Coronary artery (tissue), 2 donors: ENCODE results near the gene NPPA.
A peak's percentile ranks its signal among the peaks of the same experiment; 100 is the strongest.

Experiments used
- DNase-seq: peaks from one replicate; pipeline ENCODE4 v3.0.0-alpha.2; 2017; ENCODE audit warnings: low spot score
- H3K27ac ChIP-seq, 2 donors: fragments of 200-600 bp; sonication (generic); one replicate each; pipeline ENCODE4 v1.5.1; 2016 to 2019
- H3K4me3 ChIP-seq: fragments of 200-600 bp; sonication (generic); 2 replicates; pipeline ENCODE4 v1.5.1; 2016; ENCODE audit warnings: mild to moderate bottlenecking, moderate library complexity
- TF ChIP-seq, protein P1 (sequence below): fragments of 200-600 bp; sonication (generic); IDR thresholded peaks from one replicate; pipeline ENCODE4 v1.5.1; 2019; ENCODE audit warnings: antibody characterized with exemption

Gene NPPA

DNA sequence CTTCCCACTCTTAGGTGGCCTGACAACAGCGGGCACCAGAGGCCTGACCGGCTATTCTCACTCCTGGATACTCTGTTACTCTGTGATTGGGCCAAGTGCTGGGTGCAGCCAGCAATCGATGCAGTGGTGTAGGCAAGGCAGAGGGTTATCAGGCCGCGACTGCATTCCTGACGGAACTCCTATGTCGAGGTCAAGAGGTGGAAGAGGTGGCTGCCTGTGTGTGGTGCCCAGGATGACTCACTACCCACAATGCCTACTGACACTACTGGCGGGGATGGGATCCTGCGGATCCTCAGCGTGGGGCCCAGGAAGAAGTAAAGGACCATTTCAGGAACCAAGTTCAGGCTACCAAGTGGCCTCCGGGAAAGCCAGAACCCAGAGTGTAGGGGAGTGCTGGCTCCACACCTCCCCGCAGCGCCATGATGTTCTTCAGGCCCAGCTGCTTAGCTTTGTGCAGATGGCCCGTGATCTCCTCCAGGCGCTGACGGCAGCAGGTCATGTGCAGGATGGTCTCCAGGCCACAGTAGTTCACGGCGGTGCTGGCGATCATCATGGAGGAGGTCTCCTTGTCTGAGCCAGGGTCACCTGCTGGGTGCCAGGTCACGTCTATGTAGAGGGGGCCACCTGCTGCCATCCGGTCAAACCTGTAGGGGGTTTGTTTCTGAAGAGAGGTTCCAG, 46.7 kb downstream of the NPPA start:
- Histone ChIP-seq H3K27ac (peak overlapping the region; percentile 11 to 18), H3K4me3 (no peak overlapping the region)
- DNase-seq, result peak; percentile 67
- TF ChIP-seq, protein P1, sequence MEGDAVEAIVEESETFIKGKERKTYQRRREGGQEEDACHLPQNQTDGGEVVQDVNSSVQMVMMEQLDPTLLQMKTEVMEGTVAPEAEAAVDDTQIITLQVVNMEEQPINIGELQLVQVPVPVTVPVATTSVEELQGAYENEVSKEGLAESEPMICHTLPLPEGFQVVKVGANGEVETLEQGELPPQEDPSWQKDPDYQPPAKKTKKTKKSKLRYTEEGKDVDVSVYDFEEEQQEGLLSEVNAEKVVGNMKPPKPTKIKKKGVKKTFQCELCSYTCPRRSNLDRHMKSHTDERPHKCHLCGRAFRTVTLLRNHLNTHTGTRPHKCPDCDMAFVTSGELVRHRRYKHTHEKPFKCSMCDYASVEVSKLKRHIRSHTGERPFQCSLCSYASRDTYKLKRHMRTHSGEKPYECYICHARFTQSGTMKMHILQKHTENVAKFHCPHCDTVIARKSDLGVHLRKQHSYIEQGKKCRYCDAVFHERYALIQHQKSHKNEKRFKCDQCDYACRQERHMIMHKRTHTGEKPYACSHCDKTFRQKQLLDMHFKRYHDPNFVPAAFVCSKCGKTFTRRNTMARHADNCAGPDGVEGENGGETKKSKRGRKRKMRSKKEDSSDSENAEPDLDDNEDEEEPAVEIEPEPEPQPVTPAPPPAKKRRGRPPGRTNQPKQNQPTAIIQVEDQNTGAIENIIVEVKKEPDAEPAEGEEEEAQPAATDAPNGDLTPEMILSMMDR, result no peak

DNA sequence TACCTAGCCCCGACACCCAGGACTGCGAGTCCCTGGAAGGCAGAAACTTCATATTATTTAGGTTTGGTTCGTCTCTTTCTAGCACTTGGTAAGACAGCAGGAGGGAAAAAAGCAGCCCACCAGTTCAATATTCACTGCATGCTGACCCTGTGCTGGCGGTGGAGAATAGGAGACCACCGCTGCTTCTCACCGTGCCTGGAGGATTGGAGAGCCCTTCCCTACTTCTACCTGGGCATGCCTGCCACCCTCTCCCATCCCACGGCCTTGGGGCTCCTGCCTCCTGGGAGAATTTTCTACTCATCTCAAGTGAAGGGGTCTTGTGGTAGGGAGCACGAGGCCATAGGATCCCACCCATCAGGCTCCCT, 47.2 kb downstream of the NPPA start:
- peak; percentile 38 for DNase-seq
- TF ChIP-seq, protein P1, result no peak
- Histone ChIP-seq H3K27ac (peak overlapping the region in 1 of 2 donors; percentile 18), H3K4me3 (no peak overlapping the region)

DNA sequence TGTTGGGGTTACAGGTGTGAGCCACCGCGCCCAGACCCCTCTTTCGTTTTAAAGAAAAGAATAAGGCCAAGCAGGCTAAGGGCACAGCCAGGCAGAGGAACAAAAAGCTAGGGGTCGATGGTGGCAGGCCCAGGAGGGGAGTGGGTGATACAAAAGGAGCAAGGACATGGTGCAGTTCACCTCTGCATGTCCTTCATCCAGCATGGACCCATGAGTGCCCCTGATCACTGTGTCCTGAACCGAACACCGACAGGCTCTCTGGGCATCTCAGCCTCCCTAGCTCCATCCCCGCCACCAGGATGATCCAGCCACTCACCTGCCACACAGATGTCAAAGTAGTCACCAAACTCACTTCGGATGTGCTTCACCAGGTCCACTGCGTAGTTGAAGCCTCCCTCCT, 47.7 kb downstream of the NPPA start:
- TF ChIP-seq, protein P1, result no peak
- peak; percentile 36 for DNase-seq
- no peak overlapping the region for H3K4me3 ChIP-seq
- no peak overlapping the region for H3K27ac ChIP-seq

DNA sequence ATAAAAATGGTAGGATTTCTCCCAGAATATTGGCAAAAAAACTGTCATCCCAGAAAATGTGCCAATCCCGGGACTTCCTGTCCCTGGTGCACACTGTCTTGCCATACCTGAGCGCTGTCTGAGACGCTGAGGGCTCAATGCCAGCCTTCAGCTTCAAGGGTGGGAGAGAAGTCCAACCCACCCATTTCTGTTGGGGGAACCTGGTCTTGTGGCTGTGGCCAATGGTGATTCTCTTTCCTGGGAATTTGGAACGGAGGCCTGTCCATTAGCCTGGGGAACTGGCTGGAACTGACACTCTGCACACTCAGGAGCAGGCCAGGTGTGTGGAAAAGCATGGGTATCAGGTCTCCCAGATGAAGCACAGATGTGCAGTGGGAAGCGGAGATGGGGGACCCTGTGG, 48.5 kb downstream of the NPPA start:
- H3K4me3 ChIP-seq, result no peak overlapping the region
- peak; percentile 65 for DNase-seq
- TF ChIP-seq, protein P1, result no peak
- H3K27ac ChIP-seq, result no peak overlapping the region

DNA sequence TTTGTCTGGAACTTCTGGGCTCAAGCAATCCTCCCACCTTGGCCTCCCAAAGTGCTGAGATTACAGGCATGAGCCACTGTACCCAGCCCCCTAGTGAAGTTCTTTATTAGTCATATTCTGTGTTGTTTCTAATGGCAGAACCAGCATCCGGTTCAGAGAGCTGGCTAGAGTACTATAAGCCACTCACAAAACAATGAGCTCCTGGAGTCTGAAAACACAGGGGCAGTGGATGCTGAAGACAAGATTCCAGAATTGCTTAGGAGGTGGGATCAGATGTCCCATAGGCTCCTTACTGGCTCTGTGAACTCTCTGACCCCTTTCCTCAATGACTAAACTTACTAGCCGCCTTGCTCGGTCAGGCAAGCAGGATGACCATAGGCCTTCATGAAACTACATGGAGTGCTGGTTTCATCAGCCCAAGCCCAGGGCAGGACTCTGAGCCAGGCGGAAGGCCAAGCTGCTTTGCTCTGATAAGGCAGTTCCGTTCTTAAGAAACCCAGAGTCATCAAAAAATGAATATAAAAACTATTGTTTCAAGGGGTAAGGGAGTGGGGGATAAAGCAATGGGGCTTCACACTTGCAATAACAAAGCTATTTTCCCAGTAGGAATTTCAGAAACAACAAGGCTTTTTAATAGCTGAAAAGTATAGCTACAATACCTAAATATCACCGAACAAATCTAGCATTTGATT, 49.9 kb downstream of the NPPA start:
- DNase-seq, result peak; percentile 82
- H3K4me3 ChIP-seq, result no peak overlapping the region
- TF ChIP-seq, protein P1, result no peak

DNA sequence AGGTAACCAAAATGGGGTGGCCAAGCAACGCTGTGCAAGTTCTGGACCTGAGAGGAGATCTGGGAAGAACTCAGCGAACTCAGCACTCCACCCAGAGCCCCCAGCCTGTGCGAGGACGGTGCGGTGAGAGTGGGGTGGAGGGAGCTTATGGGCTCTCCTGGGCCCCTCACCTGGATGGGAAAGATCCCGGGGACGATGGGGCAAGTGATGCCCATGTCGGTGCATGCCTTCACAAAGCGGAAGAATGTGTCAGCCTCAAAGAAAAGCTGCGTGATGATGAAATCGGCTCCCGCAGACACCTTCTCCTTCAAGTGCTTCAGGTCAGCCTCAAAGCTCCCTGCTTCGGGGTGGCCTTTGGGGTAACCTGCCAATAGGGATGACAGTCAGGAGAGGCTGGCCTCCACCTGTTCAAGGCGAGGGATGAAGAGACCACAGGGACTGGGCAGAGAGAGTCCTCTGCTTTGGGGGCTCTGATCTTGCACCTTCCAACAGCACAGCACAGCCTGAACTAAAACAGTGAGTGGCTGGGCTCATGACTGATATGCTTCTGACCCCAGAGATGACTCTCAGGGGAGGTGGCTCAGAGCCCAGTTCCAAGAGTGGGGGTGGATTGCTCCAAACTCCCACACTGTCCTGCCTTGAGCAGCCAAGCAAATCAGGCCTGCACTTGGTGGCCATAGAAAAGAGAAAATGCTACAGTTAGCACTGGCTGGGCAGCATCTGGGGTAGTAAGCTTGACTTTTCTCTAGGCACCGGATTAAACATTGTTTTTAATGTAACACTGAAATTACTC, 51.4 kb downstream of the NPPA start:
- no peak overlapping the region for H3K4me3 ChIP-seq
- TF ChIP-seq, protein P1, result no peak
- DNase-seq, result peak; percentile 60
- peak overlapping the region; percentile 72 for H3K27ac ChIP-seq

More for the DNA sequence above, 49.9 kb downstream of the NPPA start:
- H3K27ac ChIP-seq, result peak overlapping the region; percentile 72 to 80
